Body of pancreas (tissue), 4 donors: Measurements from ENCODE around the gene PALS2. TPM values are rescaled to one million over a fixed set of nuclear protein-coding genes. Genes with fewer than 3 reads are reported as not detected.

ENCODE experiments used
- ATAC-seq: fragments of 150-250 bp; one replicate; pipeline ENCODE4 v1.9.1; 2016
- DNase-seq, 4 donors: peaks; one replicate each; pipeline ENCODE4 v3.0.0-alpha.2; 2019
- H3K27ac ChIP-seq, 4 donors: fragments of 200-600 bp; sonication (generic); 1 replicate in 3 of 4; 2 replicates in 1 of 4; pipeline versions ENCODE4 v1.5.1 to v1.6.1; 2016 to 2019; ENCODE audit warnings: mild to moderate bottlenecking in 1 of 4, mixed read lengths in 1 of 4, moderate library complexity in 1 of 4
- H3K27me3 ChIP-seq, 2 donors: fragments of 200-600 bp; sonication (generic); one replicate each; pipeline ENCODE4 v1.6.0; 2016; ENCODE audit warnings: mild to moderate bottlenecking in 1 of 2
- H3K36me3 ChIP-seq, 2 donors: fragments of 200-600 bp; sonication (generic); replicated peaks in 1 of 2; 2 replicates each; pipeline ENCODE4 v1.5.1; 2016; ENCODE audit warnings: low read depth in 2 of 2; ENCODE audit not compliant: insufficient read depth in 1 of 2
- H3K4me1 ChIP-seq: fragments of 200-600 bp; sonication (generic); one replicate; pipeline ENCODE4 v1.6.0; 2016
- H3K4me3 ChIP-seq, 2 donors: fragments of 200-600 bp; sonication (generic); 1 replicate in 1 of 2; 2 replicates in 1 of 2; pipeline ENCODE4 v1.5.1; 2016 to 2019
- H3K9me3 ChIP-seq, 3 donors: fragments of 200-600 bp; sonication (generic); 1 replicate in 2 of 3; 2 replicates in 1 of 3; pipeline ENCODE4 v1.5.1; 2016
- CTCF ChIP-seq, 7 experiments: fragments of 450-650 bp in 4 of 7; fragments of 200-600 bp in 3 of 7; sonication (generic) in 3 of 7; IDR thresholded peaks; one replicate each; pipeline ENCODE4 v1.5.1; 2016 to 2019; ENCODE audit warnings: antibody characterized with exemption in 7 of 7
- POLR2A ChIP-seq, 3 donors: fragments of 450-650 bp; IDR thresholded peaks; one replicate each; pipeline ENCODE4 v1.6.1; 2016; ENCODE audit warnings: antibody characterized with exemption in 3 of 3, mild to moderate bottlenecking in 2 of 3
- WGBS, 2 donors: methylation state at CpG; one replicate each; pipeline ENCODE4 v1.1.5; 2017; 5-methylcytosine and 5-hydroxymethylcytosine counted together
- intact Hi-C: fragments of 100-400 bp; cut with DNase I; formaldehyde crosslinking; loops from one replicate; pipeline ENCODE4 v1.15.1; 2023
- total RNA-seq, 2 donors: library from RNA; depleted of rRNA; stranded (reverse); fragments of >200 nt; gene quantifications; one replicate each; pipeline ENCODE4 v1.1.0, GENCODE V29; 2016

Gene PALS2
- total RNA-seq, 2 donors from 2014 or later = 11.7 to 17.1 TPM

GRCh38 chr7:24560772-24561171, 12.5 kb upstream of the PALS2 start:
- DNase-seq (no peak), ATAC-seq (no peak)
- H3K27me3 ChIP-seq = no peaks in the 10 kb centered on the region
- H3K4me1 ChIP-seq = no peaks in the 10 kb centered on the region
- TF ChIP-seq CTCF (IDR thresholded peaks at IDR 0.05) (no peak), POLR2A (IDR thresholded peaks at IDR 0.05) (no peak)
- H3K27ac ChIP-seq = no peak overlapping the region
- H3K36me3 ChIP-seq = no peaks in the 10 kb centered on the region
- 42 to 50% methylated on average over 3 of the region's 3 CpGs for WGBS, 2 donors
- intact Hi-C loops = no loop called here
- no peaks in the 10 kb centered on the region for H3K9me3 ChIP-seq
- no peak overlapping the region for H3K4me3 ChIP-seq

GRCh38 chr7:24566274-24566673, 7.0 kb upstream of the PALS2 start:
- no peaks in the 10 kb centered on the region for H3K27me3 ChIP-seq
- no peaks in the 10 kb centered on the region for H3K4me1 ChIP-seq
- H3K36me3 ChIP-seq = no peaks in the 10 kb centered on the region
- TF ChIP-seq POLR2A (IDR thresholded peaks at IDR 0.05) (no peak), CTCF (IDR thresholded peaks at IDR 0.05) (no peak)
- no peak overlapping the region for H3K4me3 ChIP-seq
- no peaks in the 10 kb centered on the region for H3K9me3 ChIP-seq
- H3K27ac ChIP-seq = no peak overlapping the region
- intact Hi-C loops = no loop called here
- DNase-seq = no peak
- ATAC-seq = no peak
- WGBS, 2 donors = 62 to 70% methylated on average over 2 of the region's 2 CpGs

GRCh38 chr7:24570983-24571382, 2.3 kb upstream of the PALS2 start:
- intact Hi-C loops = loop anchor here (10.0 kb wide), 1 partner anchor 94 kb away; no protein-coding TSS in a partner anchor

GRCh38 chr7:24572016-24572392, 1.2 kb upstream of the PALS2 start:
- TF ChIP-seq POLR2A (IDR thresholded peaks at IDR 0.05) = no peak
- WGBS, 2 donors = 59 to 62% methylated on average over 4 of the region's 4 CpGs
- no peaks in the 10 kb centered on the region for H3K36me3 ChIP-seq
- no peak overlapping the region for H3K4me3 ChIP-seq
- intact Hi-C loops = loop anchor here (10.0 kb wide), 1 partner anchor 93 kb away; no protein-coding TSS in a partner anchor
- DNase-seq (no peak), ATAC-seq (no peak)
- no peaks in the 10 kb centered on the region for H3K27me3 ChIP-seq
- H3K27ac ChIP-seq = peak overlapping the region in 3 of 4 donors; percentile 84 to 89 (median 87)
- peaks cover 32% of the 10 kb centered on the region for H3K4me1 ChIP-seq
- H3K9me3 ChIP-seq = no peaks in the 10 kb centered on the region

More at GRCh38 chr7:24570983-24571382, 2.3 kb upstream of the PALS2 start:
- Histone ChIP-seq H3K36me3 (no peaks in the 10 kb centered on the region), H3K4me1 (peaks cover 22% of the 10 kb centered on the region), H3K4me3 (no peak overlapping the region), H3K27me3 (no peaks in the 10 kb centered on the region), H3K27ac (no peak overlapping the region), H3K9me3 (no peaks in the 10 kb centered on the region)
- DNase-seq (no peak), ATAC-seq (no peak)
- 61 to 68% methylated on average over 2 of the region's 2 CpGs for WGBS, 2 donors
- no peak for TF ChIP-seq CTCF (IDR thresholded peaks at IDR 0.05)
- TF ChIP-seq POLR2A (IDR thresholded peaks at IDR 0.05) = no peak

- Histone ChIP-seq H3K4me1 (peaks cover 37% of the 10 kb centered on the region), H3K27ac (peak overlapping the region; percentile 84 to 90 (median 88))
- peak; percentile 57 for ATAC-seq
Measured at GRCh38 chr7:24572393-24572996, 757 bp upstream of the PALS2 start.

More at GRCh38 chr7:24572393-24572996, 757 bp upstream of the PALS2 start:
- peak; percentile 58 to 67 (median 64) for DNase-seq
- Histone ChIP-seq H3K4me3 (peak overlapping the region; percentile 23 to 45), H3K27me3 (no peaks in the 10 kb centered on the region), H3K36me3 (no peaks in the 10 kb centered on the region), H3K9me3 (no peaks in the 10 kb centered on the region)
- TF ChIP-seq POLR2A (IDR thresholded peaks at IDR 0.05) (no peak), CTCF (IDR thresholded peaks at IDR 0.05) (no peak)
- WGBS, 2 donors = 3 to 4% methylated on average over 16 of the region's 16 CpGs
- intact Hi-C loops = loop anchor here (10.0 kb wide), 1 partner anchor 92 kb away; no protein-coding TSS in a partner anchor
